HCT116 (cell line): ENCODE results near the gene KCNMB4.

Source experiments
- EZH2 ChIP-seq: fragments of 200-600 bp; sonication (generic); IDR thresholded peaks from 2 replicates; pipeline ENCODE4 v1.6.1; 2017; ENCODE audit warnings: antibody characterized with exemption, mixed run types
- POLR2AphosphoS5 ChIP-seq: IDR thresholded peaks from 2 replicates; pipeline ENCODE4 v1.6.1; 2011; ENCODE audit warnings: mild to moderate bottlenecking, low read depth, low read length, moderate library complexity

- no peak for TF ChIP-seq EZH2
- TF ChIP-seq POLR2AphosphoS5: no peak
Observed at GRCh38 chr12:70383484-70383883, 17.4 kb downstream of the KCNMB4 start.
